Fibroblast of the aortic adventitia (primary cell): Measurements from ENCODE around the gene SIN3A. TPM values are rescaled to one million over a fixed set of nuclear protein-coding genes. Genes with fewer than 3 reads are reported as not detected.
A peak's percentile ranks its signal among the peaks of the same experiment; 100 is the strongest.
"Not testable (repeated sequence)": the region's sequence is repeated elsewhere in the genome, so short reads cannot be mapped to it uniquely, and the experiment has no call there.

ENCODE experiments used
- DNase-seq: peaks from one replicate; pipeline ENCODE4 v3.0.0-alpha.2; 2010; ENCODE audit warnings: low read depth
- H3K4me3 ChIP-seq: 2 replicates; pipeline ENCODE4 v1.5.1; 2011; ENCODE audit warnings: low read depth, mild to moderate bottlenecking, control low read depth, low read length, moderate library complexity
- total RNA-seq: library from RNA; depleted of rRNA; stranded (reverse); fragments of >200 nt; gene quantifications from 2 replicates; pipeline ENCODE4 v1.2.3, GENCODE V29; 2012; ENCODE audit warnings: low replicate concordance
- TF ChIP-seq, protein P1 (sequence below): IDR thresholded peaks from 2 replicates; pipeline ENCODE4 v1.5.1; 2011; ENCODE audit warnings: mild to moderate bottlenecking, low read length, control low read depth, inconsistent platforms; ENCODE audit not compliant: insufficient read depth

The SIN3A gene
- total RNA-seq, 1 donor = 52.9 TPM

DNA sequence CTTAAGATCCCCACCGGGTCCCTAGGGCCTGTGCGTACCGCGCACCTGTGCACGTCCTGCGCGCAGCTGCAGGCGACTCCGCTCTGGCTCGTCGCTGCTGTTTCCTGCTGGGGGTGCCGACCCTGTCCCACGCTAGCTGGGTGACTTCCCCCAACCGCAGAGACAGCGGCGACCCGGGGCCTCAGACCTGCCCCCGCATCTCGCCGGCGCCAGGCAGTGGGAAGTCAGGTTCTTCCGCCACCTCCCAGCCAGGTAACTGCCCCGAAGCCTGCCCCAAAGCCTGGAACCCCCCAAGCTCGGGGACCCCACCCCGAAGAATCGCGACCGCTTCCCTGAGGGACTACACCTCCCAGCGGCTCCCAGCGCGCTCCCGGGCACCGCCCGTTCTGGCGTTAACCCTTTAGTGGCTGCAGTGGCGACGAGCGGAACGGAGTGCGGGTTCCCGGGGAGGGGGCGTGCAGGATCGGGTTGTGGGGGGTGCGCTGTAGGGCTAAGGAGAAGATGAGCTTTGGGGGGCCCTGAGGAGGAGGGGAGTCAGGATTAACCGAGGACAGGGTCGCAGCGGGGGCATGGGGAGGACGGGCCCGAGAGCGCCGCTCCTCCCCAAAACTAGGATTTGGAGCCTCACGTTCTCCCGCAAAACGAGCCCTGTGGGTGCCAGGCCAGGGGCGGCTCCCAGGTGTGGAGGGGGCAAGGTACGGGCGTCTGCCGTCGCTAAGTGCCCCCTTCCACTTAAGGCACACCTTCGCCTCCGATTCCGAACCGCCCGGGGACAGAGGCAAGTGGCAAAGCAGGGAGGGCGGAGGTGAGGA lies 104.1 kb downstream of the SIN3A start:
- TF ChIP-seq, protein P1, sequence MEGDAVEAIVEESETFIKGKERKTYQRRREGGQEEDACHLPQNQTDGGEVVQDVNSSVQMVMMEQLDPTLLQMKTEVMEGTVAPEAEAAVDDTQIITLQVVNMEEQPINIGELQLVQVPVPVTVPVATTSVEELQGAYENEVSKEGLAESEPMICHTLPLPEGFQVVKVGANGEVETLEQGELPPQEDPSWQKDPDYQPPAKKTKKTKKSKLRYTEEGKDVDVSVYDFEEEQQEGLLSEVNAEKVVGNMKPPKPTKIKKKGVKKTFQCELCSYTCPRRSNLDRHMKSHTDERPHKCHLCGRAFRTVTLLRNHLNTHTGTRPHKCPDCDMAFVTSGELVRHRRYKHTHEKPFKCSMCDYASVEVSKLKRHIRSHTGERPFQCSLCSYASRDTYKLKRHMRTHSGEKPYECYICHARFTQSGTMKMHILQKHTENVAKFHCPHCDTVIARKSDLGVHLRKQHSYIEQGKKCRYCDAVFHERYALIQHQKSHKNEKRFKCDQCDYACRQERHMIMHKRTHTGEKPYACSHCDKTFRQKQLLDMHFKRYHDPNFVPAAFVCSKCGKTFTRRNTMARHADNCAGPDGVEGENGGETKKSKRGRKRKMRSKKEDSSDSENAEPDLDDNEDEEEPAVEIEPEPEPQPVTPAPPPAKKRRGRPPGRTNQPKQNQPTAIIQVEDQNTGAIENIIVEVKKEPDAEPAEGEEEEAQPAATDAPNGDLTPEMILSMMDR = no peak

DNA sequence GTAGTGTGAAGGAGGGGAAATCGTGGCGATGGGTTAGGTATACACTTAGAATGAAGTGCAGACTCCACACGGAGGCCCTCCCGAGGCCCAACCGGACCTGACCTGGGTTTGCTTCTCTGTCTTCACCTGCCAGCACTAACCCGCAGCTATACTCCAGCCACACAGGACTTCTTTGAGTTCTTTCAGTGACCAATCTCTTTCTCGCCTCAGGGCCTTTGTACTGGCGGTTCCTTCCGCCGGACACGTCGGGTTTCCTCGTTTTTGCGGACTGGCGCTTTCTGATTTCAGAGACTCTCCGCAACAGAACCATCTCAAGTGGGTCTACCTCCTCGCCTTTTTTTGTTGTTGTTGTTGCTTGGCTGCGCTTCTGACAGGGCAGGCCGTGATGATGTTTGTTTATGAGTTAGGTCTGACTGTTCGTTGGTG lies 104.7 kb downstream of the SIN3A start, which contains the start of gene NEIL1:
NEIL1 (plus strand) TSS at position 244 of the 426 bp plus-strand sequence. CDS start 1,867 bp downstream, outside the sequence.
- peak within 1 kb of the TSS; percentile 73 for H3K4me3 ChIP-seq
- TF ChIP-seq, protein P1 = no peak
- DNase-seq = no peak

More for the DNA sequence above, 104.1 kb downstream of the SIN3A start:
- H3K4me3 ChIP-seq = peak overlapping the region; percentile 73
- no peak for DNase-seq

DNA sequence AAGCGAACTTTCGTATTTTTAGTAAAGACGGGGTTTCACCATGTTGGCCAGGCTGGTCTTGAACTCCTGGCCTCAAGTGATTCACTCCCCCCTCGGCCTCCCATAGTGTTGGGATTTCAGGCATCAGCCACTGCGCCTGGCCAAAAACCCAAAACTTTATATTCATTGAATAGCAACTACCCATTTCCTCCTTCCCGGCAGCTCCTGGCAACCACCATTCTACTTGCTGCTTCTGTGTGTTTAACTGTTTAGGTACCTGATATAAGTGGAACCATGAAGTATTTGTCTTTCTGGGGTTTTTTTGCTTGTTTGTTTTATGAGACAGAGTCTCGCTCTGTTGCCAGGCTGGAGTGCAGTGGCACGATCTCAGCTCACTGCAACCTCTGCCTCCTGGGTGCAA lies 107.5 kb downstream of the SIN3A start:
- peak; percentile 57 for DNase-seq
- not testable (repeated sequence) for H3K4me3 ChIP-seq

DNA sequence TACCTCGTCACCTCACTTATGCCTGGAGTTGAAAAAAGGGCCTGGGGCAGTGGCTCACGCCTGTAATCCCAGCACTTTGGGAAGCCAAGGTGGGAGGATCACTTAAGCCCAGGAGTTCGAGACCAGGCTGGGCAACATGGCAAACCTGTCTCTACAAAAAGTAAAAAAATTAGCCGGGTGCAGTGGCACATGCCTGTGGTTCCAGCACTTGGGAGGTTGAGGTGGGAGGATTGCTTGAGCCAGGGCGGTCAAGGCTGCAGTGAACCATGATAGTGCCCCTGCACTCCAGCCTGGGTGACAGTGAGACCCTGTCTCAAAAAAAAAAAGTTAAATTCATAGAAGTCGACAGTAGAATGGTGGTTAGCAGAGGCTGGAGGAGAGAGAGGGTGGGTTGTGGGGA lies 109.3 kb downstream of the SIN3A start:
- DNase-seq = no peak
- H3K4me3 ChIP-seq = no peak overlapping the region
- TF ChIP-seq, protein P1 = no peak

DNA sequence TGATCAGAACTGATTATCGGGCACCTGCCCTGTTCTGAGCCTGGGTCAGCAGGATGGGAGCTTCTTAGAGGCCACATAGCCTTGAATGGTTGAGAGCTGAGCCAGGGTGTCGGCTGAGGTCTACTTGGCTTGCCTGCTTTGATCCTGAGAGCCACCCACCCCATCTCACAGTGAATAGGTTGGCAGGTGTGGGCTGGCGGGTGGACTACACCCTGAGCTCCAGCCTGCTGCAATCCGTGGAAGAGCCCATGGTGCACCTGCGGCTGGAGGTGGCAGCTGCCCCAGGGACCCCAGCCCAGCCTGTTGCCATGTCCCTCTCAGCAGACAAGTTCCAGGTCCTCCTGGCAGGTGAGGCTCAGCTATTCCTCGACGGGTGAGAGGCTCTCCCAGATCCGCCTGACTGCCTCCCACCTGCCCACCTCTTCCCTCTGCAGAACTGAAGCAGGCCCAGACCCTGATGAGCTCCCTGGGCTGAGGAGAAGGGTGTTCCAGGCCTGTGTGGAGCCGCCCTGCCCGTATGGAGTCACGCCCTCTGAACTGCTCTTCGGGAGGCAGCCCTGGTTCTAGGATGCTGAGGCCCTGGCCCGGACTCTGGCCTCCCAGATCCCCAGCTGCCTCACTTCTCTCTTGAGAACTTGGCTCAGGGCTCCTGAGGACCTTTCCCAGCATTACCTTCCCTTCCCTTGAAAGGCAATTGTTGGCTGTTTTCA lies 111.8 kb downstream of the SIN3A start:
- DNase-seq = no peak
- H3K4me3 ChIP-seq = no peak overlapping the region
- TF ChIP-seq, protein P1 = no peak

DNA sequence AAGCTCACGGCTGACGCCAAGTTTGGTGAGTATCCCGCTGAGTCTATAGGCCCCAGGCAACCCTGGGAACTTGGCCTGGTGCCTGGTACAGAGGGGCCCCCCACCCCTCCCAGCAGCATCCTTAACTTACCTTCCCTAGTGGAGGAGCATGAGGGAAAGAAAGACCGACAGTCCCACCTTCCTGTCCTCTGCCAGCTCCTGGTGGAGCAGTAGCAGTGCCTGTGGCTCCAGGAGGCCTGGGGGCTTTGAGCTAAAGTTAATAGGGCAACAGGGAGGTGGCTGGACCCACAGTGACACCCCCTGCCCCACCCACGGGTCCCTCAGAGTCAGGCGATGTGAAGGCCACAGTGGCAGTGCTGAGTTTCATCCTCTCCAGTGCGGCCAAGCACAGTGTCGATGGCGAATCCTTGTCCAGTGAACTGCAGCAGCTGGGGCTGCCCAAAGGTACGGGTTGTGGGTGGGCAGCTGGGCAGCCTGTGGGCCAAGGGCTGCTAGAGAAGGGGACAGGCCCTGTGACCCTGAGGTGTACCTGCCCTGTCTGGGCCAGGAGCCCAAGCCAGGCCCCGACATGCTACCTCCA lies 112.7 kb downstream of the SIN3A start:
- no peak overlapping the region for H3K4me3 ChIP-seq
- TF ChIP-seq, protein P1 = no peak
- DNase-seq = no peak
